ENCODE data around the gene CLDN18.

DNA sequence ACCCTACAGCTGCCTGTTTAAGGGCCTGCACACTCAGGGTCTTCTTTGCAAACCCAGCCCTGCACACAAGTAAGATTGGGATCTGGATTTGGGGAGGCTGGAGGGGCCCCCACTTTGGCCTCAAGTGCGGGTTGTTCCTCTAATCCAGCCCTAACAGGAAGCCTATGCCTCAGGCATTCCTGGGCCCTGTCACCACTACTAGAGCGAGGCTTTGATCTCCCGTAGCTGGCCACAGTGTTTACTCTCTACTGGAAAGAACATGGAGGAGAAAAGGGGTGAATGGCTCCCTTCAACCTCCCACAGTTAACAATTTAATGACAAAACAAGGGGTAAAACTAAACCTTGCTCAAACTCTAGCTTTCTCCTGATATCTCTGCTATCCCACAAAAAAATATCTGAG is 57.0 kb downstream of the CLDN18 start:
- TF ChIP-seq, protein P1, sequence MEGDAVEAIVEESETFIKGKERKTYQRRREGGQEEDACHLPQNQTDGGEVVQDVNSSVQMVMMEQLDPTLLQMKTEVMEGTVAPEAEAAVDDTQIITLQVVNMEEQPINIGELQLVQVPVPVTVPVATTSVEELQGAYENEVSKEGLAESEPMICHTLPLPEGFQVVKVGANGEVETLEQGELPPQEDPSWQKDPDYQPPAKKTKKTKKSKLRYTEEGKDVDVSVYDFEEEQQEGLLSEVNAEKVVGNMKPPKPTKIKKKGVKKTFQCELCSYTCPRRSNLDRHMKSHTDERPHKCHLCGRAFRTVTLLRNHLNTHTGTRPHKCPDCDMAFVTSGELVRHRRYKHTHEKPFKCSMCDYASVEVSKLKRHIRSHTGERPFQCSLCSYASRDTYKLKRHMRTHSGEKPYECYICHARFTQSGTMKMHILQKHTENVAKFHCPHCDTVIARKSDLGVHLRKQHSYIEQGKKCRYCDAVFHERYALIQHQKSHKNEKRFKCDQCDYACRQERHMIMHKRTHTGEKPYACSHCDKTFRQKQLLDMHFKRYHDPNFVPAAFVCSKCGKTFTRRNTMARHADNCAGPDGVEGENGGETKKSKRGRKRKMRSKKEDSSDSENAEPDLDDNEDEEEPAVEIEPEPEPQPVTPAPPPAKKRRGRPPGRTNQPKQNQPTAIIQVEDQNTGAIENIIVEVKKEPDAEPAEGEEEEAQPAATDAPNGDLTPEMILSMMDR (conservative IDR thresholded peaks at IDR 0.05; ENCODE audit: low read depth in 2 of 2), result no peak
- TF ChIP-seq CREB1 (CRISPR knock-in tag; IDR thresholded peaks at IDR 0.05; ENCODE audit: low read depth) (no peak), EZH2 (IDR thresholded peaks at IDR 0.05; ENCODE audit: low read depth, unreplicated experiment) (no peak), POLR2AphosphoS5 (IDR thresholded peaks at IDR 0.05; ENCODE audit: low read depth) (no peak), EZH2phosphoT487 (IDR thresholded peaks at IDR 0.05; ENCODE audit: unreplicated experiment) (no peak), NANOG (IDR thresholded peaks at IDR 0.05; ENCODE audit: borderline replicate concordance) (no peak), JUNB (IDR thresholded peaks at IDR 0.05; ENCODE audit: unreplicated experiment) (no peak), STAT1 (IDR thresholded peaks at IDR 0.05; ENCODE audit: unreplicated experiment) (no peak), ZNF114 (CRISPR knock-in tag; IDR thresholded peaks at IDR 0.05) (no peak), ZNF331 (CRISPR knock-in tag; IDR thresholded peaks at IDR 0.05; ENCODE audit: low read depth) (no peak)
- TF ChIP-seq, protein P2, sequence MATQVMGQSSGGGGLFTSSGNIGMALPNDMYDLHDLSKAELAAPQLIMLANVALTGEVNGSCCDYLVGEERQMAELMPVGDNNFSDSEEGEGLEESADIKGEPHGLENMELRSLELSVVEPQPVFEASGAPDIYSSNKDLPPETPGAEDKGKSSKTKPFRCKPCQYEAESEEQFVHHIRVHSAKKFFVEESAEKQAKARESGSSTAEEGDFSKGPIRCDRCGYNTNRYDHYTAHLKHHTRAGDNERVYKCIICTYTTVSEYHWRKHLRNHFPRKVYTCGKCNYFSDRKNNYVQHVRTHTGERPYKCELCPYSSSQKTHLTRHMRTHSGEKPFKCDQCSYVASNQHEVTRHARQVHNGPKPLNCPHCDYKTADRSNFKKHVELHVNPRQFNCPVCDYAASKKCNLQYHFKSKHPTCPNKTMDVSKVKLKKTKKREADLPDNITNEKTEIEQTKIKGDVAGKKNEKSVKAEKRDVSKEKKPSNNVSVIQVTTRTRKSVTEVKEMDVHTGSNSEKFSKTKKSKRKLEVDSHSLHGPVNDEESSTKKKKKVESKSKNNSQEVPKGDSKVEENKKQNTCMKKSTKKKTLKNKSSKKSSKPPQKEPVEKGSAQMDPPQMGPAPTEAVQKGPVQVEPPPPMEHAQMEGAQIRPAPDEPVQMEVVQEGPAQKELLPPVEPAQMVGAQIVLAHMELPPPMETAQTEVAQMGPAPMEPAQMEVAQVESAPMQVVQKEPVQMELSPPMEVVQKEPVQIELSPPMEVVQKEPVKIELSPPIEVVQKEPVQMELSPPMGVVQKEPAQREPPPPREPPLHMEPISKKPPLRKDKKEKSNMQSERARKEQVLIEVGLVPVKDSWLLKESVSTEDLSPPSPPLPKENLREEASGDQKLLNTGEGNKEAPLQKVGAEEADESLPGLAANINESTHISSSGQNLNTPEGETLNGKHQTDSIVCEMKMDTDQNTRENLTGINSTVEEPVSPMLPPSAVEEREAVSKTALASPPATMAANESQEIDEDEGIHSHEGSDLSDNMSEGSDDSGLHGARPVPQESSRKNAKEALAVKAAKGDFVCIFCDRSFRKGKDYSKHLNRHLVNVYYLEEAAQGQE (IDR thresholded peaks at IDR 0.05; ENCODE audit: unreplicated experiment), result no peak
- TF ChIP-seq, protein P3, sequence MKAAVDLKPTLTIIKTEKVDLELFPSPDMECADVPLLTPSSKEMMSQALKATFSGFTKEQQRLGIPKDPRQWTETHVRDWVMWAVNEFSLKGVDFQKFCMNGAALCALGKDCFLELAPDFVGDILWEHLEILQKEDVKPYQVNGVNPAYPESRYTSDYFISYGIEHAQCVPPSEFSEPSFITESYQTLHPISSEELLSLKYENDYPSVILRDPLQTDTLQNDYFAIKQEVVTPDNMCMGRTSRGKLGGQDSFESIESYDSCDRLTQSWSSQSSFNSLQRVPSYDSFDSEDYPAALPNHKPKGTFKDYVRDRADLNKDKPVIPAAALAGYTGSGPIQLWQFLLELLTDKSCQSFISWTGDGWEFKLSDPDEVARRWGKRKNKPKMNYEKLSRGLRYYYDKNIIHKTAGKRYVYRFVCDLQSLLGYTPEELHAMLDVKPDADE (IDR thresholded peaks at IDR 0.05), result no peak
- TF ChIP-seq, protein P4, sequence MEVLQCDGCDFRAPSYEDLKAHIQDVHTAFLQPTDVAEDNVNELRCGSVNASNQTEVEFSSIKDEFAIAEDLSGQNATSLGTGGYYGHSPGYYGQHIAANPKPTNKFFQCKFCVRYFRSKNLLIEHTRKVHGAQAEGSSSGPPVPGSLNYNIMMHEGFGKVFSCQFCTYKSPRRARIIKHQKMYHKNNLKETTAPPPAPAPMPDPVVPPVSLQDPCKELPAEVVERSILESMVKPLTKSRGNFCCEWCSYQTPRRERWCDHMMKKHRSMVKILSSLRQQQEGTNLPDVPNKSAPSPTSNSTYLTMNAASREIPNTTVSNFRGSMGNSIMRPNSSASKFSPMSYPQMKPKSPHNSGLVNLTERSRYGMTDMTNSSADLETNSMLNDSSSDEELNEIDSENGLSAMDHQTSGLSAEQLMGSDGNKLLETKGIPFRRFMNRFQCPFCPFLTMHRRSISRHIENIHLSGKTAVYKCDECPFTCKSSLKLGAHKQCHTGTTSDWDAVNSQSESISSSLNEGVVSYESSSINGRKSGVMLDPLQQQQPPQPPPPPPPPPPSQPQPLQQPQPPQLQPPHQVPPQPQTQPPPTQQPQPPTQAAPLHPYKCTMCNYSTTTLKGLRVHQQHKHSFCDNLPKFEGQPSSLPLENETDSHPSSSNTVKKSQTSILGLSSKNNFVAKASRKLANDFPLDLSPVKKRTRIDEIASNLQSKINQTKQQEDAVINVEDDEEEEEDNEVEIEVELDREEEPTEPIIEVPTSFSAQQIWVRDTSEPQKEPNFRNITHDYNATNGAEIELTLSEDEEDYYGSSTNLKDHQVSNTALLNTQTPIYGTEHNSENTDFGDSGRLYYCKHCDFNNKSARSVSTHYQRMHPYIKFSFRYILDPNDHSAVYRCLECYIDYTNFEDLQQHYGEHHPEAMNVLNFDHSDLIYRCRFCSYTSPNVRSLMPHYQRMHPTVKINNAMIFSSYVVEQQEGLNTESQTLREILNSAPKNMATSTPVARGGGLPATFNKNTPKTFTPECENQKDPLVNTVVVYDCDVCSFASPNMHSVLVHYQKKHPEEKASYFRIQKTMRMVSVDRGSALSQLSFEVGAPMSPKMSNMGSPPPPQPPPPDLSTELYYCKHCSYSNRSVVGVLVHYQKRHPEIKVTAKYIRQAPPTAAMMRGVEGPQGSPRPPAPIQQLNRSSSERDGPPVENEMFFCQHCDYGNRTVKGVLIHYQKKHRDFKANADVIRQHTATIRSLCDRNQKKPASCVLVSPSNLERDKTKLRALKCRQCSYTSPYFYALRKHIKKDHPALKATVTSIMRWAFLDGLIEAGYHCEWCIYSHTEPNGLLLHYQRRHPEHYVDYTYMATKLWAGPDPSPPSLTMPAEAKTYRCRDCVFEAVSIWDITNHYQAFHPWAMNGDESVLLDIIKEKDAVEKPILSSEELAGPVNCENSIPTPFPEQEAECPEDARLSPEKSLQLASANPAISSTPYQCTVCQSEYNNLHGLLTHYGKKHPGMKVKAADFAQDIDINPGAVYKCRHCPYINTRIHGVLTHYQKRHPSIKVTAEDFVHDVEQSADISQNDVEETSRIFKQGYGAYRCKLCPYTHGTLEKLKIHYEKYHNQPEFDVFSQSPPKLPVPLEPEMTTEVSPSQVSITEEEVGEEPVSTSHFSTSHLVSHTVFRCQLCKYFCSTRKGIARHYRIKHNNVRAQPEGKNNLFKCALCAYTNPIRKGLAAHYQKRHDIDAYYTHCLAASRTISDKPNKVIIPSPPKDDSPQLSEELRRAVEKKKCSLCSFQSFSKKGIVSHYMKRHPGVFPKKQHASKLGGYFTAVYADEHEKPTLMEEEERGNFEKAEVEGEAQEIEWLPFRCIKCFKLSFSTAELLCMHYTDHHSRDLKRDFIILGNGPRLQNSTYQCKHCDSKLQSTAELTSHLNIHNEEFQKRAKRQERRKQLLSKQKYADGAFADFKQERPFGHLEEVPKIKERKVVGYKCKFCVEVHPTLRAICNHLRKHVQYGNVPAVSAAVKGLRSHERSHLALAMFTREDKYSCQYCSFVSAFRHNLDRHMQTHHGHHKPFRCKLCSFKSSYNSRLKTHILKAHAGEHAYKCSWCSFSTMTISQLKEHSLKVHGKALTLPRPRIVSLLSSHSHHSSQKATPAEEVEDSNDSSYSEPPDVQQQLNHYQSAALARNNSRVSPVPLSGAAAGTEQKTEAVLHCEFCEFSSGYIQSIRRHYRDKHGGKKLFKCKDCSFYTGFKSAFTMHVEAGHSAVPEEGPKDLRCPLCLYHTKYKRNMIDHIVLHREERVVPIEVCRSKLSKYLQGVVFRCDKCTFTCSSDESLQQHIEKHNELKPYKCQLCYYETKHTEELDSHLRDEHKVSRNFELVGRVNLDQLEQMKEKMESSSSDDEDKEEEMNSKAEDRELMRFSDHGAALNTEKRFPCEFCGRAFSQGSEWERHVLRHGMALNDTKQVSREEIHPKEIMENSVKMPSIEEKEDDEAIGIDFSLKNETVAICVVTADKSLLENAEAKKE (CRISPR knock-in tag; IDR thresholded peaks at IDR 0.05), result no peak
